EH (cell line): ENCODE data around the gene OR4D6.
"Not testable (repeated sequence)": the region's sequence is repeated elsewhere in the genome, so short reads cannot be mapped to it uniquely, and the experiment has no call there.

Experiments
- DNase-seq: peaks from one replicate; pipeline ENCODE4 v3.0.0-alpha.2; 2015; ENCODE audit warnings: low read depth

OR4D6 gene

GRCh38 chr11:59456661-59457060 lies at the start of gene OR4D6:
OR4D6 (plus strand) TSS chr11:59456961; CDS start chr11:59456961, 0 bp downstream.
- DNase-seq = no peak

- no peak for DNase-seq
These were observed 43.1 kb upstream of the OR4D6 start for GRCh38 chr11:59413646-59414045.

- DNase-seq = no peak
These were observed 41.6 kb upstream of the OR4D6 start for GRCh38 chr11:59415111-59415510.

GRCh38 chr11:59416613-59417012 lies 40.1 kb upstream of the OR4D6 start:
- no peak for DNase-seq

GRCh38 chr11:59417023-59417422 lies 39.7 kb upstream of the OR4D6 start:
- DNase-seq = no peak

- DNase-seq = no peak
These were observed 38.6 kb upstream of the OR4D6 start for GRCh38 chr11:59418156-59418555.

- no peak for DNase-seq
These were observed 32.9 kb upstream of the OR4D6 start for GRCh38 chr11:59423835-59424234.

GRCh38 chr11:59425131-59425530 lies 31.6 kb upstream of the OR4D6 start:
- DNase-seq = no peak

- DNase-seq = no peak
These were observed 30.2 kb upstream of the OR4D6 start, which contains the start of gene OR5A2 for GRCh38 chr11:59426361-59427067. OR5A2 (minus strand) TSS chr11:59426413; CDS start chr11:59422953, 3,460 bp downstream.

GRCh38 chr11:59427068-59427382 lies 29.7 kb upstream of the OR4D6 start:
- no peak for DNase-seq

- DNase-seq = peak; percentile 41
These were observed 26.7 kb upstream of the OR4D6 start for GRCh38 chr11:59429924-59430516.

GRCh38 chr11:59436169-59436568 lies 20.6 kb upstream of the OR4D6 start, which contains the start of gene OR5A1:
OR5A1 (plus strand) TSS chr11:59436469; CDS start chr11:59443169, 6,700 bp downstream.
- DNase-seq = no peak

GRCh38 chr11:59437770-59438169 lies 19.0 kb upstream of the OR4D6 start:
- DNase-seq = no peak

GRCh38 chr11:59445624-59446023 lies 11.1 kb upstream of the OR4D6 start:
- DNase-seq = not testable (repeated sequence)

GRCh38 chr11:59448484-59448883 lies 8.3 kb upstream of the OR4D6 start:
- no peak for DNase-seq

GRCh38 chr11:59459916-59460315 lies 3.2 kb downstream of the OR4D6 start:
- no peak for DNase-seq

- DNase-seq = peak; percentile 4
These were observed 6.5 kb downstream of the OR4D6 start for GRCh38 chr11:59463190-59463641.

- no peak for DNase-seq
These were observed 16.3 kb downstream of the OR4D6 start, which contains the start of gene OR4D10 for GRCh38 chr11:59473015-59473414. OR4D10 (plus strand) TSS chr11:59473315; CDS start chr11:59477430, 4,115 bp downstream.

- DNase-seq = no peak
These were observed 18.4 kb downstream of the OR4D6 start for GRCh38 chr11:59475176-59475575.

- DNase-seq = no peak
These were observed 23.1 kb downstream of the OR4D6 start for GRCh38 chr11:59479906-59480305.

- DNase-seq = no peak
These were observed 23.6 kb downstream of the OR4D6 start for GRCh38 chr11:59480359-59480758.

- DNase-seq = no peak
These were observed 45.2 kb downstream of the OR4D6 start for GRCh38 chr11:59501931-59502330.

GRCh38 chr11:59503276-59503675 lies 46.5 kb downstream of the OR4D6 start, which contains the start of gene OR4D11:
OR4D11 (plus strand) TSS chr11:59503576; CDS start chr11:59503576, 0 bp downstream.
- no peak for DNase-seq
